ENCODE measurements around the gene FCHSD2. TPM values are rescaled to one million over a fixed set of nuclear protein-coding genes. Genes with fewer than 3 reads are reported as not detected.

Gene FCHSD2
- total RNA-seq, 1 experiment from 2014 or later, result 7.1 TPM

DNA sequence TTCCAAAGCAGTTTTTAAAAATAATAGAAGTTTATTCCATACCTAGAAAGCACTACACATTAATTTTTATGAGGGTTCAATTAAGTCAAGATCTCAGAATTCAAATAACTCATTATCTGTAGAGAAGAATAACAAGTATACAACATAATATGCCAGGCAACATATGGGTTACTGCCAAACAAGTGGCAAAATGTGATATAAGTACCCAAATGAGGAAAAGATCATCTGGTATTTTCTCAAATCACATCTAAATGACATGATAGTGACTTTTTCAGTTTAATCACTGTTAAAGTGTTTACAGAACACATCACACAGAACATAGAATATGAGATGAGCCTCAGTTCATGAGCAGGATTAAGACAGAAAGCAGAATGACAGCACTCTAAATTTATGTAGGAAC, 123.3 kb downstream of the FCHSD2 start:
- H3K9me3 ChIP-seq (ENCODE audit: low read length), result no peaks in the 10 kb centered on the region

DNA sequence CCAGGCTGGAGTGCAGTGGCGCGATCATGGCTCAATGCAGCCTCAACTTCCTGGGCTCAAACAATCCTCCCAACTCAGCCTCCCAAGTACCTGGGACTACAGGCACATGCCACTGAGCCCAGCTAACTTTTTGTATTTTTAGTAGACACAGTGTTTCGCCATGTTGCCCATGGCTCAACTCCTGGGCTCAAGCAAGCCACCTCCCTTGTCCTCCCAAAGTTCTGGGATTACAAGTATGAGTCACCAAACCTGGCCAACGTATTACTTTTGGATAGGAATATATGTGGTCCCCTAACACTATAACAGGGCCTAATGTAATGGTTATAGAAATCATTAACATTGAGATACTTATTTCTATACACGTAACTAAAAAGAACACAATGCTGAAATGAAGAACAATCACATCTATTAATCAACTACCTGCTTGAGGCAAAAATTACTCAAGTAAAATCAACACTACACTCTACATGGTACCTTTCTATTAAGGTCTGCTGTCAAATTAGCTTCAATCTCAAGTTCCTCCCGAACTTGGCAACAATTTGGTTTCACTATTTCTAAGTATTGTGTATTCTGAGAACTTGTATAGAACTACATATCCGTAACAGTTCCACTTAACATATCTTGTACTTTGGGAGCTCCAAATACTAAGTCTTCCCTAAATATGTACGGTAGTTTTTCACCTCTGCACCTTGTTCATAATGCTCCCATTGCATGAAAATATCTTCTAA, 124.9 kb downstream of the FCHSD2 start:
- TF ChIP-seq, protein P1, sequence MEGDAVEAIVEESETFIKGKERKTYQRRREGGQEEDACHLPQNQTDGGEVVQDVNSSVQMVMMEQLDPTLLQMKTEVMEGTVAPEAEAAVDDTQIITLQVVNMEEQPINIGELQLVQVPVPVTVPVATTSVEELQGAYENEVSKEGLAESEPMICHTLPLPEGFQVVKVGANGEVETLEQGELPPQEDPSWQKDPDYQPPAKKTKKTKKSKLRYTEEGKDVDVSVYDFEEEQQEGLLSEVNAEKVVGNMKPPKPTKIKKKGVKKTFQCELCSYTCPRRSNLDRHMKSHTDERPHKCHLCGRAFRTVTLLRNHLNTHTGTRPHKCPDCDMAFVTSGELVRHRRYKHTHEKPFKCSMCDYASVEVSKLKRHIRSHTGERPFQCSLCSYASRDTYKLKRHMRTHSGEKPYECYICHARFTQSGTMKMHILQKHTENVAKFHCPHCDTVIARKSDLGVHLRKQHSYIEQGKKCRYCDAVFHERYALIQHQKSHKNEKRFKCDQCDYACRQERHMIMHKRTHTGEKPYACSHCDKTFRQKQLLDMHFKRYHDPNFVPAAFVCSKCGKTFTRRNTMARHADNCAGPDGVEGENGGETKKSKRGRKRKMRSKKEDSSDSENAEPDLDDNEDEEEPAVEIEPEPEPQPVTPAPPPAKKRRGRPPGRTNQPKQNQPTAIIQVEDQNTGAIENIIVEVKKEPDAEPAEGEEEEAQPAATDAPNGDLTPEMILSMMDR (conservative IDR thresholded peaks at IDR 0.05; ENCODE audit: low read depth, low read length), result no peak
- TF ChIP-seq EZH2 (IDR thresholded peaks at IDR 0.05; ENCODE audit: low read length, unreplicated experiment), result no peak
- no peak for TF ChIP-seq EZH2phosphoT487 (IDR thresholded peaks at IDR 0.05; ENCODE audit: borderline replicate concordance, low read length)
- H2AFZ ChIP-seq (ENCODE audit: low read length), result no peak overlapping the region
- no peak overlapping the region for H3K9ac ChIP-seq (ENCODE audit: low read length)
- intact Hi-C loops (cut with micrococcal nuclease), result no loop called here
- CTCF ChIA-PET, result no interaction called here
- H4K20me1 ChIP-seq (ENCODE audit: low read length), result no peaks in the 10 kb centered on the region
- no peaks in the 10 kb centered on the region for H3K79me2 ChIP-seq (ENCODE audit: low read length)
- H3K4me2 ChIP-seq (ENCODE audit: low read length), result no peak overlapping the region
- H3K27me3 ChIP-seq (ENCODE audit: low read length), result no peaks in the 10 kb centered on the region
- H3K27ac ChIP-seq (ENCODE audit: low read length), result no peak overlapping the region
- POLR2A ChIA-PET (ENCODE audit: unreplicated experiment), result no interaction called here
- H3K4me3 ChIP-seq (ENCODE audit: low read length), result no peak overlapping the region
- no peaks in the 10 kb centered on the region for H3K36me3 ChIP-seq (ENCODE audit: low read depth, low read length)
- ATAC-seq (no peak), DNase-seq (no peak)
- no peaks in the 10 kb centered on the region for H3K9me3 ChIP-seq (ENCODE audit: low read length)
- H3K4me1 ChIP-seq (ENCODE audit: insufficient read depth, low read length), result no peaks in the 10 kb centered on the region
- H3K9me2 ChIP-seq (replicated peaks; ENCODE audit: low read length), result no peaks in the 10 kb centered on the region
- no peaks in the 10 kb centered on the region for H3F3A ChIP-seq (ENCODE audit: low read length, unreplicated experiment)
- BruUV-seq (replicated peaks), result no TSS peak

More for the DNA sequence above, 123.3 kb downstream of the FCHSD2 start:
- no peaks in the 10 kb centered on the region for H3K36me3 ChIP-seq (ENCODE audit: low read depth, low read length)
- H3K27ac ChIP-seq (ENCODE audit: low read length), result no peak overlapping the region
- no peak for TF ChIP-seq EZH2phosphoT487 (IDR thresholded peaks at IDR 0.05; ENCODE audit: borderline replicate concordance, low read length)
- TF ChIP-seq, protein P1 (conservative IDR thresholded peaks at IDR 0.05; ENCODE audit: low read depth, low read length), result no peak
- no peak for TF ChIP-seq EZH2 (IDR thresholded peaks at IDR 0.05; ENCODE audit: low read length, unreplicated experiment)
- ChIA-PET CTCF (no interaction called here), POLR2A (ENCODE audit: unreplicated experiment) (no interaction called here)
- no peaks in the 10 kb centered on the region for H3K79me2 ChIP-seq (ENCODE audit: low read length)
- no peak overlapping the region for H3K4me2 ChIP-seq (ENCODE audit: low read length)
- no peak overlapping the region for H3K9ac ChIP-seq (ENCODE audit: low read length)
- no peak overlapping the region for H3K4me3 ChIP-seq (ENCODE audit: low read length)
- no peak overlapping the region for H2AFZ ChIP-seq (ENCODE audit: low read length)
- H3K27me3 ChIP-seq (ENCODE audit: low read length), result no peaks in the 10 kb centered on the region
- DNase-seq (no peak), ATAC-seq (no peak)
- intact Hi-C loops (cut with micrococcal nuclease), result no loop called here
- H3K4me1 ChIP-seq (ENCODE audit: insufficient read depth, low read length), result no peaks in the 10 kb centered on the region
- H3K9me2 ChIP-seq (replicated peaks; ENCODE audit: low read length), result no peaks in the 10 kb centered on the region
- H3F3A ChIP-seq (ENCODE audit: low read length, unreplicated experiment), result no peaks in the 10 kb centered on the region
- no TSS peak for BruUV-seq (replicated peaks)
- no peaks in the 10 kb centered on the region for H4K20me1 ChIP-seq (ENCODE audit: low read length)

- H3K9me2 ChIP-seq (replicated peaks; ENCODE audit: low read length), result no peaks in the 10 kb centered on the region
- no peaks in the 10 kb centered on the region for H3K4me1 ChIP-seq (ENCODE audit: insufficient read depth, low read length)
- BruUV-seq (replicated peaks), result no TSS peak
- ChIA-PET POLR2A (ENCODE audit: unreplicated experiment) (no interaction called here), CTCF (no interaction called here)
- DNase-seq (no peak), ATAC-seq (no peak)
- H3K4me3 ChIP-seq (ENCODE audit: low read length), result no peak overlapping the region
- intact Hi-C loops (cut with micrococcal nuclease), result no loop called here
- H3K9me3 ChIP-seq (ENCODE audit: low read length), result peaks cover 5% of the 10 kb centered on the region
- H3K36me3 ChIP-seq (ENCODE audit: low read depth, low read length), result peaks cover 14% of the 10 kb centered on the region
- TF ChIP-seq, protein P1 (conservative IDR thresholded peaks at IDR 0.05; ENCODE audit: low read depth, low read length), result no peak
- no peak for TF ChIP-seq EZH2 (IDR thresholded peaks at IDR 0.05; ENCODE audit: low read length, unreplicated experiment)
- TF ChIP-seq EZH2phosphoT487 (IDR thresholded peaks at IDR 0.05; ENCODE audit: borderline replicate concordance, low read length), result no peak
- no peak overlapping the region for H2AFZ ChIP-seq (ENCODE audit: low read length)
- no peaks in the 10 kb centered on the region for H3K27me3 ChIP-seq (ENCODE audit: low read length)
- no peaks in the 10 kb centered on the region for H3K79me2 ChIP-seq (ENCODE audit: low read length)
- H3K27ac ChIP-seq (ENCODE audit: low read length), result no peak overlapping the region
- no peak overlapping the region for H3K4me2 ChIP-seq (ENCODE audit: low read length)
- no peaks in the 10 kb centered on the region for H4K20me1 ChIP-seq (ENCODE audit: low read length)
- no peaks in the 10 kb centered on the region for H3F3A ChIP-seq (ENCODE audit: low read length, unreplicated experiment)
- no peak overlapping the region for H3K9ac ChIP-seq (ENCODE audit: low read length)
Measured at GRCh38 chr11:73013021-73013420, 129.1 kb downstream of the FCHSD2 start.
